BJ (cell line): ENCODE measurements around the gene HMGB4. TPM values are rescaled to one million over a fixed set of nuclear protein-coding genes. Genes with fewer than 3 reads are reported as not detected.

Experiments used
- CTCF ChIA-PET: fragments of 350-600 bp; formaldehyde crosslinking; extraction: SDS; loops from one replicate; lab custom pipeline; 2021; ENCODE audit warnings: antibody characterized with exemption, inconsistent platforms; lab: Yijun Ruan, JAX
- POLR2A ChIA-PET: fragments of 300-600 bp; sonication (Branson Sonifier 250); formaldehyde crosslinking; extraction: SDS; loops from one replicate; lab custom pipeline; 2021; ENCODE audit warnings: antibody characterized with exemption; lab: Charles Lee
- DNase-seq: peaks from one replicate; pipeline ENCODE4 v3.0.0-alpha.2; 2011; ENCODE audit warnings: low read depth
- H3K27me3 ChIP-seq: 2 replicates; pipeline ENCODE4 v1.6.0; 2011; ENCODE audit warnings: low read length; ENCODE audit not compliant: control insufficient read depth, insufficient read depth
- H3K36me3 ChIP-seq: 2 replicates; pipeline ENCODE4 v1.5.1; 2011; ENCODE audit warnings: low read length; ENCODE audit not compliant: control insufficient read depth, insufficient read depth
- H3K4me3 ChIP-seq: 2 replicates; pipeline ENCODE4 v1.5.1; 2011; ENCODE audit warnings: low read depth, mild to moderate bottlenecking, control low read depth, low read length
- CTCF ChIP-seq: IDR thresholded peaks from 2 replicates; pipeline ENCODE4 v1.5.1; 2011; ENCODE audit warnings: low read depth, mild to moderate bottlenecking, control low read depth, inconsistent platforms, low read length, moderate library complexity; ENCODE audit not compliant: insufficient read depth
- polyA plus RNA-seq: library from polyadenylated mRNA; depleted of rRNA; stranded (reverse); fragments of >200 nt; gene quantifications from 2 replicates; pipeline ENCODE4 v1.2.3, GENCODE V29; 2011

The HMGB4 gene
- polyA plus RNA-seq, 1 experiment, result not detected

- Histone ChIP-seq H3K4me3 (no peak overlapping the region), H3K36me3 (no peaks in the 10 kb centered on the region), H3K27me3 (no peaks in the 10 kb centered on the region)
- ChIA-PET CTCF (interaction anchor here (0.7 to 1.2 kb wide), 2 partner anchors 9 to 283 kb away, joined by 3 read pairs; no protein-coding TSS in a partner anchor), POLR2A (no interaction called here)
- TF ChIP-seq CTCF, result no peak
- no peak for DNase-seq
These were observed 16.4 kb downstream of the HMGB4 start for GRCh38 chr1:33880305-33880704.

GRCh38 chr1:33886496-33886895, 22.6 kb downstream of the HMGB4 start:
- POLR2A ChIA-PET, result interaction anchor here (0.9 kb wide), 1 partner anchor 9 kb away, joined by 3 read pairs; no protein-coding TSS in a partner anchor
- Histone ChIP-seq H3K4me3 (no peak overlapping the region), H3K36me3 (no peaks in the 10 kb centered on the region), H3K27me3 (no peaks in the 10 kb centered on the region)
- DNase-seq, result no peak
- TF ChIP-seq CTCF, result no peak
- CTCF ChIA-PET, result interaction anchor here (1.2 to 1.3 kb wide), 2 partner anchors 9 to 25 kb away, joined by 3 to 5 read pairs; no protein-coding TSS in a partner anchor

DNA sequence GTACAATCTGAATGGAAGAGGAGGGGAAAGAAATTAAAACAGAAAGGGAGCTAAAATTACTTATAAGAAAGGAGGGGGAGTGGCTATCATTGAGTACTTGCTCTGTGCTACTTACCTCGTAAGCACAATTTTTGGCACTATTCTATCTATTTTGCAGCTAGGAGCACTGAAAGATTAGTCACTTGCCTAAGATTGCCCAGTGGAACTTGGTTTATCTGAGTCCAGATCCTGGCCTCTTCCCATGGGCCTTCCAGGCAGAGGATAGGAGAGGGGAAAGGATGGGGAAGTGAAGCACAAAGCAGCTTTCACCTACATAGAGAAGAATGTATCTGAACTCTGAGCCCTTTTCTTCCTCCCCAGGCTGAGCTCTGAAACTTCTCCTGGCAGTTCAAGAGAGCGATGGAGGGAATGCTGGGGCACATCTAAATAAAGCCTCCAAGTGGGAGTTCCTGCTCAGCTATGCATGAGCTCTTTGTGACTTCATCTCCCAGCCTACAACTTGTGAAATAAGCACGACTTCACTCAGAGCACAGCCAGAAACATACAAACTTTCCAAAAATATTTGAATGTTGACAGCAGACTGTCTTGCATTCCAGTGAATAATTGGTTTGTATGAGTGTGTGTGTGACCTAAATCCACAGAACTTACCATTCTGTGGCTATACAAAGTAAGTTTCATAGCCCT, 29.4 kb downstream of the HMGB4 start:
- TF ChIP-seq CTCF, result no peak
- peak; percentile 90 for DNase-seq
- Histone ChIP-seq H3K4me3 (no peak overlapping the region), H3K36me3 (no peaks in the 10 kb centered on the region), H3K27me3 (no peaks in the 10 kb centered on the region)
- POLR2A ChIA-PET, result interaction anchor here (0.6 to 1.2 kb wide), 2 partner anchors 16 to 218 kb away, joined by 4 read pairs; no protein-coding TSS in a partner anchor
- CTCF ChIA-PET, result interaction anchor here (0.6 to 1.9 kb wide), 4 partner anchors 11 to 269 kb away, joined by 3 to 6 read pairs (median 6); no protein-coding TSS in a partner anchor

GRCh38 chr1:33895396-33895795, 31.5 kb downstream of the HMGB4 start:
- POLR2A ChIA-PET, result no interaction called here
- no peaks in the 10 kb centered on the region for H3K27me3 ChIP-seq
- no peak overlapping the region for H3K4me3 ChIP-seq
- CTCF ChIA-PET, result no interaction called here
- TF ChIP-seq CTCF, result no peak
- no peaks in the 10 kb centered on the region for H3K36me3 ChIP-seq
- DNase-seq, result no peak

DNA sequence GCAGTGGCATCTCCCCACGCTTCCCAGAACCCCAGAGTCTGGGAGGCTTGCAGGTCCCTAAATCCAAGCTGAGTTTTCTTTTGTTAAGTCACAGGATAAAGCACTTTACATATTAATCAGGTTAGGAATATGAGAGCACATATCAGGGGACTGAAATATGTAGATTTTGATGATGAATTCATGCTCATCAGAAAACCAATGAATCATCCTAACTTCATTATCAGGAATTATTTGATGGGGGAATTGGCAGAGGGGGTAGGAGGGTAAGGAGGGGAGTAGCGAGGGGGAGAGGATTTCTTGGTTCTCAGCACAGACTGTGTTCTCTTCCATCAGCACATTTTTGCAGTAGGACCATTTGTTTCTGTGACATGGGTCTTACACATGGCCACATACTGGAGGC, 32.1 kb downstream of the HMGB4 start:
- DNase-seq, result no peak
- POLR2A ChIA-PET, result no interaction called here
- Histone ChIP-seq H3K4me3 (no peak overlapping the region), H3K27me3 (no peaks in the 10 kb centered on the region), H3K36me3 (no peaks in the 10 kb centered on the region)
- CTCF ChIA-PET, result no interaction called here
- TF ChIP-seq CTCF, result no peak
